GM19328 (cell line): ENCODE results near the gene RBBP9.
"Not testable (repeated sequence)": the region's sequence is repeated elsewhere in the genome, so short reads cannot be mapped to it uniquely, and the experiment has no call there.

ENCODE experiments used
- ATAC-seq: cut with Tn5 transposase; IDR thresholded peaks from one replicate; pipeline ENCODE4 v1.9.1; 2021; ENCODE audit warnings: mild to moderate bottlenecking, moderate library complexity; ENCODE audit not compliant: unreplicated experiment

Gene RBBP9

GRCh38 chr20:18506744-18507143, 9.7 kb upstream of the RBBP9 start:
- no peak for ATAC-seq

GRCh38 chr20:18504479-18505060, 7.5 kb upstream of the RBBP9 start:
- ATAC-seq, result no peak

GRCh38 chr20:18501672-18502071, 4.6 kb upstream of the RBBP9 start:
- not testable (repeated sequence) for ATAC-seq

GRCh38 chr20:18497603-18498002, 578 bp upstream of the RBBP9 start:
- ATAC-seq, result no peak

- no peak for ATAC-seq
Measured at GRCh38 chr20:18496042-18496441, 983 bp downstream of the RBBP9 start.

GRCh38 chr20:18488301-18488700, 8.7 kb downstream of the RBBP9 start:
- ATAC-seq, result no peak

GRCh38 chr20:18481596-18481995, 15.4 kb downstream of the RBBP9 start:
- no peak for ATAC-seq

- no peak for ATAC-seq
Measured at GRCh38 chr20:18477821-18478220, 19.2 kb downstream of the RBBP9 start.

- no peak for ATAC-seq
Measured at GRCh38 chr20:18477218-18477617, 19.8 kb downstream of the RBBP9 start.

- peak; percentile 97 for ATAC-seq
Measured at GRCh38 chr20:18466894-18467730, 29.9 kb downstream of the RBBP9 start, which contains the start of the genes DZANK1 and POLR3F. Gene DZANK1 (minus strand): TSS chr20:18467030. CDS start chr20:18465358, 1,672 bp downstream. Gene POLR3F (plus strand): TSS chr20:18467390. CDS start chr20:18467507, 117 bp downstream.

GRCh38 chr20:18466574-18466893, 30.5 kb downstream of the RBBP9 start:
- peak; percentile 14 for ATAC-seq

- ATAC-seq, result no peak
Measured at GRCh38 chr20:18465536-18466200, 31.4 kb downstream of the RBBP9 start.

- no peak for ATAC-seq
Measured at GRCh38 chr20:18456600-18456999, 40.4 kb downstream of the RBBP9 start.

- ATAC-seq, result no peak
Measured at GRCh38 chr20:18443886-18444285, 53.1 kb downstream of the RBBP9 start.

- no peak for ATAC-seq
Measured at GRCh38 chr20:18440403-18440802, 56.6 kb downstream of the RBBP9 start.

- no peak for ATAC-seq
Measured at GRCh38 chr20:18436847-18437246, 60.2 kb downstream of the RBBP9 start.
